Measurements from ENCODE around the gene SEMA6A.
"Not testable (repeated sequence)": the region's sequence is repeated elsewhere in the genome, so short reads cannot be mapped to it uniquely, and the experiment has no call there.

SEMA6A gene

DNA sequence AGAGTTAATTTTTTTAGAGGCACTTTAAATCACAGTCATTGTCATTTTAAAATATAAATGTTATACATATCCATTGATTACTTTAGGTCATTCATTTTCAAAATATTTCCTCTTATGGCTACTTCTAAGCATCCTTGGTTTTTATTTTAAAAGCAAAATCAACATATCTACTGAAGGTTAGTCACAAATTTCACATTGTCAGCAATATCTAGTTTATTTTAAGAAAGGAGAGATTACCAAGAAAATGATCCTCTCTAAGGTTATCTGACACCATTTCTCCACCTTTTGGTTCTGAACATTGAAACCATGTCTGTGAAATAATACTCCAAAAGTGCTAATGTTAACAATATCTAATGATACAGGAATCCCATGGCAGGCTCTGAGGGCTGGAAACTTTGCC lies 24.5 kb downstream of the SEMA6A start:
- DNase-seq (ENCODE audit: low read depth in 1 of 2, low spot score in 1 of 2), result no peak

DNA sequence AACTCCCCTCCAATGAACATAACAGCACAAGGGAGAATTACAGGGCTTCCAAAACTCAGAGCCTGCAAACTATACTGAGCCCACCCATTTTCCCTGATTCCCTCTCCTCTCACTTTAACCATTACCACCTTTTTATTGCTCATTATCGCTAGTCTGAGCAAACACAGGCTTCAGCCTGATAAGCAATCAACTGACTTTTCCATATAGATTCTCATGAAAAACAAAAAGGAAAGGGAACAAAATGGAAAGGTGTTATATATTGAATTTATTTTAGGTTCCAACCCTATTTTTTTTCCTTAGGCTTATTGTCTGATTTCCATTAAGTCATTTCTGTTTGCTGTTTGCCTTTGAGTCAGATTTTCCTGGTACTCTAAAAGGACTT lies 27.9 kb downstream of the SEMA6A start:
- DNase-seq (ENCODE audit: low read depth in 1 of 2, low spot score in 1 of 2), result no peak

- DNase-seq (ENCODE audit: low read depth in 1 of 2, low spot score in 1 of 2), result no peak
These were observed 28.4 kb downstream of the SEMA6A start for GRCh38 chr5:116546033-116546742.

GRCh38 chr5:116545465-116545864 lies 29.2 kb downstream of the SEMA6A start:
- not testable (repeated sequence) for DNase-seq (ENCODE audit: low read depth in 1 of 2, low spot score in 1 of 2)

GRCh38 chr5:116544531-116545241 lies 29.9 kb downstream of the SEMA6A start:
- DNase-seq (ENCODE audit: low read depth in 1 of 2, low spot score in 1 of 2), result no peak

- DNase-seq (ENCODE audit: low read depth in 1 of 2, low spot score in 1 of 2), result no peak
These were observed 31.1 kb downstream of the SEMA6A start for GRCh38 chr5:116543501-116543900.

DNA sequence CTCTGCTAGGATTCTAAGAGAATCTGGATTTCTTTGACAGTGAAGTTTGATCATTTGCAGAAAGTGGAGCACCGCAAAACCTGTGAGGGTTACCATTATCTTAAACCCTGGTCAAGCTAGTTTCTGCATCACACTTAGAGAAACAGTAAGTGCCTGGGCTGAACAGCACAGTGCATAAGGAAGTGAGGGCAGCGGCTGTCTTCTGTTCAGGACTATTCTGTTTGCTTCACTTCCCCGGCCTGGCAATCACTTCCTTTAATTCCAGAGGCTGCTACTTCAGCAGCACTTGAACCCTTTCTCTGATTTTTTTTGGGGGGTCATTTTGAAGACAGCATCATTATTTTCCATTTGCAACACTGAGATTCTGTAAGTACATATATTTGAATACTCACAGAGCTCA lies 32.0 kb downstream of the SEMA6A start:
- DNase-seq (ENCODE audit: low read depth in 1 of 2, low spot score in 1 of 2), result no peak

- no peak for DNase-seq (ENCODE audit: low read depth in 1 of 2, low spot score in 1 of 2)
These were observed 35.4 kb downstream of the SEMA6A start for GRCh38 chr5:116539222-116539621.

DNA sequence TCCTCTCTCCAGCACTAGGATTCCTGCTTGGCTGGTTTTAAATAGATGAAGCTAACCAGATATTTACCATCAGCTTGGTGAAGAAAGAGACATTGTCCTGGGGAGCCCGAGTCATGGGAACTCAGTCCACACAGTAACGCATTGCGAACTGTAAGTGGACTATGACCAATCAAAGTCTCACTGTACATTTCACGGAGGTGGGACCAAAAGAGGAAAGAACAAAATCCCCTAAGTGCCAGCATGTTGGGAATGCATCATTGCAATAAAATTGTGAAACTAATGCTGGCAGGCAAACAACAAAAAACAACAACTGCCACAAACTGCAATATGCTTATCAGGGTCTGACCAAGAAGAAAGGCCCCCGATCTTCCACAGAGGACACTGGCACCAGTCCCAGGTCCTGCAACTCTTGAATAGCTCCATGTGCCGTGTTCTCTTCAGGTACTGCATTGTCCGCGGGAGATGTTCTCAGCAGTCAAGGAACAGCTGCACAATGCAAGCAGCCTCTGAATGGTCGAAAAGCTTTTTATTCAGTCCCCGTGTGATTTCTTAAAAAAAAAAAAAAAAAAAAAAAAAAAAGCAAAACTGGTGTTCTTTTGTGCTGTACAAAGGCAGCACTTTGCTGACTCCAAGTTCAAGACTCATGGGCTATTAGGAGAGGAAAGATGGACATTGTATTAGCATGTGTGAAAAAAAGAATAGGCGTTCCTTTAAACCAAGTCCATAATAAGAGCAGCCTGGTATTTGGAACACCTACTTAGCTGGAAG lies 38.1 kb downstream of the SEMA6A start:
- no peak for DNase-seq (ENCODE audit: low read depth in 1 of 2, low spot score in 1 of 2)

DNA sequence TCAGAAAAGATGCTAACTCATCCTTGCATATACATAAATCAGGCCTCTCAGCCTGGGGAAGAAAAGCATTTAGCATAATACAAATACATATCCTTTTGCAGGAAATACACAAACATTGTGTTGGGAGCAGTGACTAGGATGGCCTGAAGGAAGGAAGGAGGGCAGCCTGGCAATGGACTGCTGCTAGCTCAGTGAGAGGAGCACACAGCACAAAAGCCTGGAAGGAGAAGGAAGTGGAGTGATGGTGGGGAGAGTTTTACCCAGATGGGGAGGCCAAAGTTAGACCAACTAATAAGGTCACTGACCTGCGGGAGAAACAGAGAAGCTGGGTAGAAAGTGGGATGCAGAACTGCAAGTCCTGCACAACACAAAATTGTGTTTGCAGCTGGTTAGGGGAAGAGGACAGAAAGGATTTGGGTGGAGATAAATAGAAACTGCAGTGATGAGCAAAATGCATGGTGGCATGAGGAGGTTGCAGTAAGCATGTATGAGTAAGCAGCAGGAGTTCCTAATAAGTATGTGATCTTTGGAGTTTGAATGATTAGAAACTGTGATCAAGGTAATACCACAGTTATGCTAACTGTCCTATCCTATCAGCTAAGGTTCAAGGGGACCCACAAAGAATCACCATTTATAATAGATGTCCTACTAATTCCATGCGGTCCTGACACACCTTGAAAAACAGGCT lies 39.5 kb downstream of the SEMA6A start:
- DNase-seq (ENCODE audit: low read depth in 1 of 2, low spot score in 1 of 2), result no peak

- DNase-seq (ENCODE audit: low read depth in 1 of 2, low spot score in 1 of 2), result no peak
These were observed 41.7 kb downstream of the SEMA6A start for GRCh38 chr5:116532762-116533525.

GRCh38 chr5:116531635-116532034 lies 43.0 kb downstream of the SEMA6A start:
- DNase-seq (ENCODE audit: low read depth in 1 of 2, low spot score in 1 of 2), result no peak

GRCh38 chr5:116531117-116531516 lies 43.5 kb downstream of the SEMA6A start:
- DNase-seq (ENCODE audit: low read depth in 1 of 2, low spot score in 1 of 2), result no peak

- DNase-seq (ENCODE audit: low read depth in 1 of 2, low spot score in 1 of 2), result no peak
These were observed 44.3 kb downstream of the SEMA6A start for GRCh38 chr5:116530276-116530675.

- no peak for DNase-seq (ENCODE audit: low read depth in 1 of 2, low spot score in 1 of 2)
These were observed 45.0 kb downstream of the SEMA6A start for GRCh38 chr5:116529615-116530014.

GRCh38 chr5:116528519-116529234 lies 45.9 kb downstream of the SEMA6A start:
- DNase-seq (ENCODE audit: low read depth in 1 of 2, low spot score in 1 of 2), result no peak

- DNase-seq (ENCODE audit: low read depth in 1 of 2, low spot score in 1 of 2), result no peak
These were observed 47.0 kb downstream of the SEMA6A start for GRCh38 chr5:116527582-116527981.

DNA sequence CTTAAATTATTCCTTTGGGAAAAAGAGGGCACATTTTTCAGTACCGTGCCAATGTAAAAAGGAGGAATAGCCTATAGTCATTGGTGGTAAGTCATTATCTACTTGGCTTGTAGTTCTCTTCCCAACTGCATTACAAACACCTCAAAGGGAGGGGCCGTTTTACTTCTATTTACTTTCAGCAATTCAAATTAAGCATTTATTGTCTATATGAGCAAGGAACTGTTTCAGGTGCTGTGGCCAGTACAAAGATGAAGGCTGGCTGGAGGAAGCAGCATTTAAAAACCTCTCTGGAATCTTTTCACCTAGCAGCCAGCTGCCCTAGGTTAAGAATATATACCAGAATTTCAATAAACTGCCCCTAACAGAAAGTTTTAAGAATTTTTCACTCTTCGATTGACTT lies 48.9 kb downstream of the SEMA6A start:
- DNase-seq (ENCODE audit: low read depth in 1 of 2, low spot score in 1 of 2), result no peak

DNA sequence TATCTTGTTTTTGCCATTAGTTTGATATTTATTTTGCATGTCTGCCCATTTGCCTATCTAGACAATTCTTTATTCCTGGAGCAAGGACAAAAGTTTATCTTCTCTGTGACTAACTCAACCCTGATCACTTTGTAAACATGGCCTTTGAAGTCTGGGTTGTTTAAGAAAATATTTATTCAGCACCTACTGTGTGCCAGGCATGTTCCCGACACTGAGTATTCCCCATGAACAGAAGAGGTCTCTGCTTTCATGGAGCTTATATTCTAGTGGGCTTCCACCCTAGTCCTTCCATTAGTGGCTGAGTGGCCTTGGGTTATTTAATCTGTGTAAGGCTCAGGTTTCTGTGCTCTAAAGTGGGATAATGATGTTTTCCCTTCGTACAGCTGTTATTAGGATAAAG lies 49.7 kb downstream of the SEMA6A start:
- no peak for DNase-seq (ENCODE audit: low read depth in 1 of 2, low spot score in 1 of 2)
